GM18951 (cell line): ENCODE measurements around the gene ETV6.
"Not testable (repeated sequence)": the region's sequence is repeated elsewhere in the genome, so short reads cannot be mapped to it uniquely, and the experiment has no call there.

Source experiments
- POLR2A ChIP-seq: IDR thresholded peaks from 4 replicates; pipeline ENCODE4 v1.6.1; 2011; ENCODE audit warnings: mild to moderate bottlenecking; ENCODE audit not compliant: insufficient read length, insufficient read depth; ENCODE audit errors: extremely low read depth
- in situ Hi-C: fragments of 300-500 bp; cut with MboI; formaldehyde crosslinking; loops from one replicate; pipeline ENCODE4 v1.12.0; 2022; ENCODE audit warnings: low sequenced_read_pairs, mixed read lengths, inconsistent platforms; ENCODE audit not compliant: unreplicated experiment

ETV6 gene

DNA sequence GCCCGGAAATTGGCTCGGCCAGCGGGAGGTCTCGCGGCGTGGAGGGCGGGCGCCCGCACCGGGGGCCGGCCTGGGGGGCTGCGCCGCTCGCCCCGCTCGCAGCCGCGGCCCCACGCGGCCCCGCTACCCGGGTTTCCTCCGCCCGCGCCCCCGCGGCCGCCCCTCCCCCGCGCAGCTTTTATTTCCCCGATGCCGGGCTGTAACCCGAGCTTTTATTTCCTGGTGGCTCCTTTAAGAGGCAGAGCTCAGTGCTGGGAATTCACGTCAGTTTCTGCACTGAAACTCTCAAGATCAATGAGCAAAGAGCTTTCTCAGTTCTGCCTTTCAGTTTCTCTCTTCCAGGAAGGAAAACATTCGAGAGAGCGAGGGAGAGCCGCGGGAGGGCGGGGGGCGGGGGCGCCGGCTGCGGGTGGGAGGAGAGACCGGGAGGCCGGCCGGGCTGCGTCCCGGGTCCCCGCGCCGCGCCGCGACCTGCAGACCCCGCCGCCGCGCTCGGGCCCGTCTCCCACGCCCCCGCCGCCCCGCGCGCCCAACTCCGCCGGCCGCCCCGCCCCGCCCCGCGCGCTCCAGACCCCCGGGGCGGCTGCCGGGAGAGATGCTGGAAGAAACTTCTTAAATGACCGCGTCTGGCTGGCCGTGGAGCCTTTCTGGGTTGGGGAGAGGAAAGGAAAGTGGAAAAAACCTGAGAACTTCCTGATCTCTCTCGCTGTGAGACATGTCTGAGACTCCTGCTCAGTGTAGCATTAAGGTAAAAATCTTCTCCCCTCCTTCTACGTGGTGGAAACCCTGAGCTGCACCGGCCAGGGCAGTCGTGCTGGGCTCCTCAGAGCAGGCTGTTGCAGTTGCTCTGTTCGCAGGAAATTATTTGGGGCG is at the start of gene ETV6:
TSS of gene ETV6 (plus strand) at position 262 of the 873 bp plus-strand sequence. CDS start at position 716, 454 bp downstream.
- peak; percentile 39 for TF ChIP-seq POLR2A
- in situ Hi-C loops: no loop called here

DNA sequence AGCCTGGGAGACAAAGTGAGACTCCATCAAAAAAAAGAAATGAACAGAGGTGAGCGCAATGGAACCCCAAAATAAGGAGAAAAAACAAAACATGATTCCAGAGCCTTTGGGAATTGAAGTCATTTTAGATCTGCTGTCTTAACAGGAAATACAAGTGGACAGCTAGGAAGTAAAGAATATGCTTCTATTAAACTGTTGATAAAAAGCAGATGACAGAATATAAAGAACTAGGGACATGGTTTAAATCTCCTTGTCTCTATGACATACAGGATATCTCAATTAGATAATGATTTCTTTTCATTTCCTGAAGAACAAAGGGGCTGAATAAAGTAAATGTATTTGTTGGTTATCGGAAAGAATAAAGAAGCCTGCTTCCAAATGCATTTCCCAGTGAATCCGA is 49.3 kb upstream of the ETV6 start:
- in situ Hi-C loops: no loop called here
- no peak for TF ChIP-seq POLR2A

DNA sequence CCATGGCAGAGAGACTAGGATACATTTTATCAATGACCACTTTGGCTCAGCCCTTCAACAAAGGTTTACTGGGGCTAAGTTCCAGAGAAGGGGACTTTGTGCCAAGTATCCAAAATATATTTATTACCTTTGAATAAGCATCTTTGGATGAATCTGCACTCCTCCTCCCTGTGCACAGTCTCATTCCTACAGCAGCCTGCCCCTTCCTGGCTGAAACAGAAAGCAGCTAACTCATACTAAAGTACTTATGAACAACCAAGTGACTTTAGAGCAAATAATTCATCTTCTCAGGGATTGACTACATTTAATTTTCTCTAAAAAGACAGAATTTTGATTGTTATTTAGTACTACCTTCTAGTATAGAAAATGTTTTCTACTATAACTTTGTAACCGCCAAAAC is 47.8 kb upstream of the ETV6 start:
- in situ Hi-C loops: no loop called here
- no peak for TF ChIP-seq POLR2A

DNA sequence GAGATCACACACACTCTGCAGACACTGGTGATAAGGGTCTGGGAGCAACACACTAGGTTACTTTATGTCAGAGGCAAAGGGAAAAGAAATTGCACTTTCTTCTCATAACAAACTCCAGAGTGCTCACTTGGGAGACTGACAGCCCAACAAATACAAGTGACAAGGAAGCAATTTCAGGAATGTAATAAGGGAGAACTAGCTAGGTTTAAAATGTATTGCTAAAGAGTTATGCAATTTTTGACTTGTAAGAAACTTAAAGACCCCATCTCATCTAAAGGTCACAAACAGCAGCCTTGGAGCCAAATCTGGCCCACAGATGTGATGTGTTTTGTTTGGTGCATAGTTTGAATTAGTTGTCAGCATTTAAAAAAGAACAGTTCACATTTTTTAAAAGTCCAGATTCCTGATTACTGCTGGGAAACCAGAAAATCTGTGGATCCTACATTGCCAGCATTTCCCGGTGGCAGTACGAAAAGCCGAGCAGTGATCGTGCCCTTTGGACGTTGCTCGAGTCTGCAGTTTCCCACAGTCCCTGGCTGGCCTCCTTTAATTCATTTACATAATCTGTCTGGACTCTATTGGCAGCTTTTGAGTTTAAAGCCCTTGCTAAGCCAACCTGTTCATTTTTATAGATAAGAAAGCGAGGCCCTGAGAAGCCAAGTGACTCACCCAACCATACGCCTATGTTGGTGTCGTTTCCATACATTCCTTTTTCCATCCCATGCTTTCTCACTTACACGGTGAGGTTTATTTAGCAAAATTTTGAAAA is 42.0 kb upstream of the ETV6 start:
- in situ Hi-C loops: no loop called here
- TF ChIP-seq POLR2A: no peak

DNA sequence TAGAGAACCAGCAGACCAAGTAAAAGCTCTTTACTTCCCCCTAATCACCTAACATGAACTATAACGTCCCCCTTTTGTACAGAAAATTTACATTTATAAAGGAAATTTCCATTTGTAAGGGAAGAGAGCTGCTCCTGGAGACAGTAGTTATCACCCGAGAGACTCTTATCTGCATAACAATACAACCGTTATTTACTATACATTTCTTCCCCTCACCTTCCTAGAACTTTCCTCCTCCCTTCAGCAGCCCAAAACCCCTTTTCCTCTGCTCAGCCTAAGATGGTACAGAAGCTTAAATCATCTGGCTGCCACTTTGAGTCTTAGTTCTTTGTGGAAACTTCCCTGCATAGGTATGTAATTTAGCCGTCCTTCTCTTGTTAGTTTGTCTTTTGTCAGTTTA is 40.4 kb upstream of the ETV6 start:
- in situ Hi-C loops: no loop called here

DNA sequence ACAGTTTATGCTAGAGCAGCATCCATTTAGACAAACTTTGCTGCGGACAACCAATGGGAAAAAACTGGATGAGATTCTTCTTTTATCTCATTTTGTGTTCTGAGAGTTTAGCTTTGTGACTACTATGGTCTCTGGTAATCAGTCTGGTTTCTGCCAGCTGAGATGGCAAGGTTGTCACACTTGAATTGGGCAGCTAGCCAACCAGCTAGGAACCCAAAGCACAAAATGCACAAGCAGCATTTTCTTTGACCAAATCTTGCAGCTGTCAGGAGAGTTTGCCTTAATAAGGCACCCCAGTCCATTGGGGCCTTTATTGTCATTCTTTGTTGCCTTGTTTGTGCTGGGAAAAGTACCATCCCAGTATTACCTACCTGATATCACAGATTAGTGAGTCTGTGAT is 34.0 kb upstream of the ETV6 start:
- TF ChIP-seq POLR2A: no peak
- in situ Hi-C loops: no loop called here

More for the DNA sequence above, 40.4 kb upstream of the ETV6 start:
- no peak for TF ChIP-seq POLR2A

DNA sequence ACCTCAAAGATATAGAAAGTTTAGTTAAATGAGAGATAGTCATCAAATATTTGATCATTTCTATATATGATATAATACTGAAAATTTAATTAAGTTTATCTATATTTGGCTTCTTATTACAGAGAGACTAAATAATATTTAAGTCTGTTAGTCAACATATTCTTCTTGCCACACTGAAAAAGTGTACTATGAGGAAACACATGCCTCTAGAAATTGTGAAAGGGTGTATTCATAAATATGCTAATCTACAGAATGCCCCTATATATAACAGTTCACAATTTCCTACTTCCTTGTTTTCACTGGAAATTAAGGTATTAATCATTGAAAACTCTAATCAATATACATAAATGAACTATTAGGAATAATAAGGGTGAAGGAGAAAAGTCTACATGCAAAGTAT is 31.4 kb upstream of the ETV6 start:
- no peak for TF ChIP-seq POLR2A
- in situ Hi-C loops: no loop called here

DNA sequence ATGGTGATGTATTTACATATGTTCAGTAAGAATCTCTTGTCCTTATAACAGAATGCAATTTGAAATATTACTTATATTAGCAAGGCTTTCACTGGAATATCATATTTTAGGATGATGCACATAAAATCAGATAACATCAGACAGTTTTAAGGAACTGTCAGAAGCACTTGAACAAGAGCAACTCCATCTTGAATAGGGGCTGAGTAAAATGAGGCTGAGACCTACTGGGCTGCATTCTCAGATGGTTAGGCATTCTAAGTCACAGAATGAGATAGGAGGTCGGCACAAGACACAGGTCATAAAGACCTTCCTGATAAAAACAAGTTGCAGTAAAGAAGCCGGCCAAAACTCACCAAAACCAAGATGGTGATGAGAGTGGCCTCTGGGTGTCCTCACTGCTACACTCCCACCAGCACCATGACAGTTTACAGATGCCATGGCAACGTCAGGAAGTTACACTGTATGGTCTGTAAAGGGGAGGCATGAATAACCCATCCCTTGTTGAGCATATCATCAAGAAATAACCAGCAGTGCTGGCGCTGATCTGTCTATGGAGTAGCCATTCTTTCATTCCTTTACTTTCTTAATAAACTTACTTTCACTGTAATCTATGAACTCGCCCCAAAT is 27.6 kb upstream of the ETV6 start:
- TF ChIP-seq POLR2A: no peak
- in situ Hi-C loops: no loop called here

DNA sequence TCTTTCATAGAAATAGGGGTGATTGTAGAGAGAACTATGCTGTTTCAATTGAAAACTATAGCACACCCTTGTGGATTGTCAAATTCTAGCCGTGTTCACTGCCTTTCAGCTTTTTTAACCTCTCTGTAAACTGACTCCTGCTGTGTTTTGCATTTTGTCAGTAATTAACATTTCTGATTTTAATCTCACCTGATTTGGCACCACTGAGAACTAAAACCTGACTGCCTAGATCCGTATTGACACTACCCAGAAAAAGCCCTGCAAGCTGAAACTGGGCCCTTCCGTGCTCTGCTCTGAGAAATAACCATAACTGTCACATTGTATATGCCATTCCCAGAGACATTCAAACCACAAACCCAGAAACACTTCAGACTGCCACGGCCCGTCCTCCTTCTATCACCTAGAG is 26.6 kb upstream of the ETV6 start:
- TF ChIP-seq POLR2A: no peak
- in situ Hi-C loops: no loop called here

DNA sequence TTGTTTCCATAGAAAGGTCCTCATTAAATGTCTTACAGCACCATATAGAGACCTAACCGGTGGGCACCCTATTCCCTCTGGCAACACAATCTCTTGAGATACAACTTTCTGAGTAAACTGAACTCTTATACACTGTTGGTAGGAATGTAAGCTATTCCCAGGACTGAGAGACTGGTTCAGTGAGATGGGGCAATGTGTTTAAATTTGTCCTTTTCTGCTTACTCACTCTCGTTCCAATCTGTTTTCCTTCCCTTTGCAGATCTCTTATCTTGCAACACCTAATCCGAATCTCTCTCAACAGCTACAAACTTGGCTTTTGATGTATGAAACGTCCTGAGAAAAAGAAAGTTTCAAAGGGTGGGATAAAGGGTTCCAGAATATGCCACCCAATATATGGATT is 26.1 kb upstream of the ETV6 start:
- in situ Hi-C loops: no loop called here
- TF ChIP-seq POLR2A: no peak

DNA sequence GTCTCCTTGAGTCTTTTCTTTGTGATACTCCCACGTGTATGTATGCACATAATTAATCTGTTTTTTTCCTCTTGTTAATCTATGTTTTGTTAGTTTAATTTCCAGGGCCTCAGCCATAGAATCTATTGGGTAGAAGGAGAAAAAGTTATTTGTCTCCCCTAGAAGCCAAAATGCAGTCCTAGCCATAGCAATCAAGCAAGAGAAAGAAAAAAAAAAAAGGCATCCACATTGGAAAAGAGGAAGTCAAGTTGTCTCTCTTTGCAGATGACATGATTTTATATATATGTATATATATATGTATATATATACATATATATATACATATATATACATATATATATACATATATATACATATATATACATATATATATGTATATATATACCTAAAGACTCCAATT is 25.4 kb upstream of the ETV6 start:
- in situ Hi-C loops: no loop called here
- no peak for TF ChIP-seq POLR2A

DNA sequence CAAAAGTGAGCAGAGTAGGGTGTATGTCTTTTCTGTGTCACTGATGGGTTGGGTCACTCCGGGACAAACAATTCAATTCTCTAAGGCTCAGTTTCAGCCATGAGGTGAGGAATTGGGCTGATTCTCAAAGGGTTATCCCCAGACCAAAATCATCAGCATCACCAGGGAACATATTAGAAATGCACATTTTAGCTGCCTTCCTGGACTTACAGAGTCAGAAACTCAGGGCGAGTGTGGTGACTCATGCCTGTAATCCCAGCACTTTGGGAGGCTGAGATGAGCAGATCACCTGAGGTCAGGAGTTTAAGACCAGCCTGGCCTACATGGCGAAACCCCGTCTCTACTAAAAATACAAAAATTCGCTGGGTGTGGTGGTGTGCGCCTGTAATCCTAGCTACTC is 21.8 kb upstream of the ETV6 start:
- in situ Hi-C loops: not testable (repeated sequence)

DNA sequence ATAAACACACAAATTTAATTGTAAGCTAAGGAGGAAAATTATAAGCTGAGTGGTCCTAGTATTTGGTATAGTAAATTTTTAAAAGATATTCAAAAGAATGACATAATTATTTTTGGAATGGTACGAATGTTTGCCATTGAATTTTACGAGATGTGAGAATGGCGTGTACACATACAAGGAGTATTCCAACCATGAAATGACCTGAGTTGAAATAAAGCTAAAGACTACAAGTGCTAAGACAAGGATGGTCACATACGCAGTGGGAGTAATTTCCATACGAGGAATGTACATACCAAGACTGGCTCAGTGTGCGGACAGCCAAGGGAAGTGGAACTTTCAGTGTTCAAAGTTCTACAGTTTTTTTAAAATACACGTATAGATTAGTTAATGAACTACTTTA is 21.1 kb upstream of the ETV6 start:
- no peak for TF ChIP-seq POLR2A
- in situ Hi-C loops: no loop called here
